PC-9 (cell line): ENCODE measurements around the gene PTCRA. TPM values are rescaled to one million over a fixed set of nuclear protein-coding genes. Genes with fewer than 3 reads are reported as not detected.

Experiments used
- BruUV-seq: library from RNA; stranded (reverse); fragments of 400-500 nt; replicated peaks from 2 replicates; lab custom pipeline; 2021; lab: Mats Ljungman, UMichigan
- CTCF ChIA-PET: fragments of 300-600 bp; sonication (Branson Sonifier 250); formaldehyde crosslinking; loops from one replicate; lab custom pipeline; 2022; ENCODE audit warnings: antibody characterized with exemption; lab: Charles Lee
- POLR2A ChIA-PET: fragments of 300-600 bp; sonication (Branson Sonifier 250); formaldehyde crosslinking; loops from one replicate; lab custom pipeline; 2022; ENCODE audit warnings: antibody characterized with exemption; ENCODE audit not compliant: unreplicated experiment; lab: Charles Lee
- DNase-seq, 2 experiments: peaks; one replicate each; pipeline versions ENCODE4 v3.0.0 to v3.0.0-alpha.2; 2015 to 2022; ENCODE audit warnings: mixed read lengths in 1 of 2
- H2AFZ ChIP-seq: fragments of 200-600 bp; sonication (generic); 2 replicates; pipeline ENCODE4 v1.8.1; 2017; ENCODE audit warnings: antibody characterized with exemption
- H3F3A ChIP-seq: fragments of 200-600 bp; sonication (generic); 2 replicates; pipeline ENCODE4 v1.8.1; 2017; ENCODE audit warnings: antibody characterized with exemption, mild to moderate bottlenecking, low read depth; ENCODE audit not compliant: insufficient read depth
- H3K27ac ChIP-seq: fragments of 200-600 bp; sonication (generic); 2 replicates; pipeline ENCODE4 v1.6.1; 2016; ENCODE audit warnings: mixed run types
- H3K27me3 ChIP-seq: fragments of 200-600 bp; sonication (generic); 2 replicates; pipeline ENCODE4 v1.6.1; 2016; ENCODE audit warnings: low read depth, mixed run types; ENCODE audit not compliant: insufficient read depth
- H3K36me3 ChIP-seq: fragments of 200-600 bp; sonication (generic); 2 replicates; pipeline ENCODE4 v1.6.1; 2016; ENCODE audit warnings: low read depth, mixed run types
- H3K4me1 ChIP-seq: fragments of 200-600 bp; sonication (generic); replicated peaks from 2 replicates; pipeline ENCODE4 v1.6.1; 2016; ENCODE audit warnings: mixed run types; ENCODE audit not compliant: insufficient read depth
- H3K4me2 ChIP-seq: fragments of 200-600 bp; sonication (generic); 2 replicates; pipeline ENCODE4 v1.6.1; 2017; ENCODE audit warnings: mixed run types
- H3K4me3 ChIP-seq: fragments of 200-600 bp; sonication (generic); 2 replicates; pipeline ENCODE4 v1.6.1; 2016; ENCODE audit warnings: mixed run types
- H3K79me2 ChIP-seq: fragments of 200-600 bp; sonication (generic); 2 replicates; pipeline ENCODE4 v1.6.1; 2017; ENCODE audit warnings: low read depth, mixed run types
- H3K9me2 ChIP-seq: fragments of 200-600 bp; sonication (generic); 2 replicates; pipeline ENCODE4 v1.8.1; 2017; ENCODE audit warnings: mild to moderate bottlenecking; ENCODE audit not compliant: insufficient read depth
- H3K9me3 ChIP-seq: fragments of 200-600 bp; sonication (generic); 2 replicates; pipeline ENCODE4 v1.8.1; 2016; ENCODE audit warnings: low read depth; ENCODE audit not compliant: insufficient read depth
- H4K20me1 ChIP-seq: fragments of 200-600 bp; sonication (generic); 2 replicates; pipeline ENCODE4 v1.8.1; 2017; ENCODE audit not compliant: insufficient read depth
- CTCF ChIP-seq: fragments of 200-600 bp; sonication (generic); conservative IDR thresholded peaks from 2 replicates; pipeline ENCODE4 v1.6.1; 2017; ENCODE audit warnings: mixed run types, antibody characterized with exemption, mild to moderate bottlenecking, moderate library complexity
- EZH2 ChIP-seq: fragments of 200-600 bp; sonication (generic); IDR thresholded peaks from 2 replicates; pipeline ENCODE4 v1.8.0; 2017; ENCODE audit warnings: antibody characterized with exemption, low read depth
- intact Hi-C: fragments of 100-400 bp; cut with micrococcal nuclease; formaldehyde crosslinking; loops from one replicate; pipeline ENCODE4 v1.10.0; 2022; ENCODE audit not compliant: unreplicated experiment
- total RNA-seq: library from RNA; stranded (reverse); gene quantifications from 2 replicates; pipeline ENCODE4 v1.2.3, GENCODE V29; 2021

The PTCRA gene
- total RNA-seq, 1 experiment from 2014 or later = not detected

GRCh38 chr6:42914546-42914945 lies 1.3 kb upstream of the PTCRA start:
- H3K9me2 ChIP-seq = no peaks in the 10 kb centered on the region
- H3K27ac ChIP-seq = no peak overlapping the region
- H3K79me2 ChIP-seq = no peaks in the 10 kb centered on the region
- H2AFZ ChIP-seq = no peak overlapping the region
- intact Hi-C loops = no loop called here
- ChIA-PET POLR2A (interaction anchor here (0.6 to 0.7 kb wide), 2 partner anchors 110 to 936 kb away, joined by 5 to 10 read pairs; no protein-coding TSS in a partner anchor), CTCF (interaction anchor here (0.6 kb wide), 2 partner anchors 23 to 94 kb away, joined by 3 read pairs; no protein-coding TSS in a partner anchor)
- no peak overlapping the region for H3K4me2 ChIP-seq
- H3K36me3 ChIP-seq = no peaks in the 10 kb centered on the region
- no peak overlapping the region for H3K4me3 ChIP-seq
- no peaks in the 10 kb centered on the region for H3K27me3 ChIP-seq
- no TSS peak for BruUV-seq
- no peaks in the 10 kb centered on the region for H3K9me3 ChIP-seq
- no peaks in the 10 kb centered on the region; the same call in 1 of the 2 replicates for H3F3A ChIP-seq
- H3K4me1 ChIP-seq = no peaks in the 10 kb centered on the region
- DNase-seq = no peak
- H4K20me1 ChIP-seq = no peaks in the 10 kb centered on the region
- TF ChIP-seq CTCF = no peak
- TF ChIP-seq EZH2 = no peak

- Histone ChIP-seq H3K79me2 (no peaks in the 10 kb centered on the region), H3K4me2 (no peak overlapping the region), H3K36me3 (no peaks in the 10 kb centered on the region), H4K20me1 (no peaks in the 10 kb centered on the region), H3K9me2 (no peaks in the 10 kb centered on the region), H3K27me3 (no peaks in the 10 kb centered on the region), H3K9me3 (no peaks in the 10 kb centered on the region), H3K4me3 (no peak overlapping the region), H3K4me1 (no peaks in the 10 kb centered on the region), H3K27ac (no peak overlapping the region), H3F3A (peaks cover 3% of the 10 kb centered on the region; the same call in 1 of the 2 replicates), H2AFZ (no peak overlapping the region)
- ChIA-PET CTCF (no interaction called here), POLR2A (no interaction called here)
- no peak for DNase-seq
- intact Hi-C loops = no loop called here
- TF ChIP-seq CTCF = no peak
- no peak for TF ChIP-seq EZH2
- no TSS peak for BruUV-seq
Measured at GRCh38 chr6:42916288-42916687, 435 bp downstream of the PTCRA start.

GRCh38 chr6:42921801-42922200 lies 5.9 kb downstream of the PTCRA start:
- DNase-seq = no peak
- Histone ChIP-seq H3K4me1 (no peaks in the 10 kb centered on the region), H3K36me3 (no peaks in the 10 kb centered on the region), H3K4me3 (no peak overlapping the region), H3K4me2 (no peak overlapping the region), H3F3A (peaks cover 9% of the 10 kb centered on the region; the same call in 1 of the 2 replicates), H3K27ac (no peak overlapping the region), H2AFZ (no peak overlapping the region), H3K79me2 (no peaks in the 10 kb centered on the region), H4K20me1 (no peaks in the 10 kb centered on the region), H3K9me3 (no peaks in the 10 kb centered on the region), H3K27me3 (no peaks in the 10 kb centered on the region), H3K9me2 (no peaks in the 10 kb centered on the region)
- TF ChIP-seq EZH2 = no peak
- no peak for TF ChIP-seq CTCF
- BruUV-seq = no TSS peak
- ChIA-PET POLR2A (no interaction called here), CTCF (interaction anchor here (0.6 kb wide), 1 partner anchor 38 kb away, joined by 8 read pairs; no protein-coding TSS in a partner anchor)
- intact Hi-C loops = no loop called here
